Panc1 (cell line): ENCODE results near the gene DDX52.

Source experiments
- POLR2AphosphoS5 ChIP-seq: IDR thresholded peaks from 2 replicates; pipeline ENCODE4 v1.6.1; 2012; ENCODE audit warnings: mild to moderate bottlenecking, low read depth, low read length, moderate library complexity
- SIN3A ChIP-seq: IDR thresholded peaks from 2 replicates; pipeline ENCODE4 v1.6.1; 2012; ENCODE audit warnings: low read depth, mild to moderate bottlenecking, low read length, moderate library complexity, borderline replicate concordance; ENCODE audit not compliant: insufficient read depth
- TCF7L2 ChIP-seq: IDR thresholded peaks from 2 replicates; pipeline ENCODE4 v1.6.1; 2011; ENCODE audit warnings: mild to moderate bottlenecking, low read depth, low read length, inconsistent platforms
- TF ChIP-seq, protein P1 (sequence below): fragments of 450-650 bp; IDR thresholded peaks from 2 replicates; pipeline ENCODE4 v1.5.1; 2017; ENCODE audit warnings: mild to moderate bottlenecking

DNA sequence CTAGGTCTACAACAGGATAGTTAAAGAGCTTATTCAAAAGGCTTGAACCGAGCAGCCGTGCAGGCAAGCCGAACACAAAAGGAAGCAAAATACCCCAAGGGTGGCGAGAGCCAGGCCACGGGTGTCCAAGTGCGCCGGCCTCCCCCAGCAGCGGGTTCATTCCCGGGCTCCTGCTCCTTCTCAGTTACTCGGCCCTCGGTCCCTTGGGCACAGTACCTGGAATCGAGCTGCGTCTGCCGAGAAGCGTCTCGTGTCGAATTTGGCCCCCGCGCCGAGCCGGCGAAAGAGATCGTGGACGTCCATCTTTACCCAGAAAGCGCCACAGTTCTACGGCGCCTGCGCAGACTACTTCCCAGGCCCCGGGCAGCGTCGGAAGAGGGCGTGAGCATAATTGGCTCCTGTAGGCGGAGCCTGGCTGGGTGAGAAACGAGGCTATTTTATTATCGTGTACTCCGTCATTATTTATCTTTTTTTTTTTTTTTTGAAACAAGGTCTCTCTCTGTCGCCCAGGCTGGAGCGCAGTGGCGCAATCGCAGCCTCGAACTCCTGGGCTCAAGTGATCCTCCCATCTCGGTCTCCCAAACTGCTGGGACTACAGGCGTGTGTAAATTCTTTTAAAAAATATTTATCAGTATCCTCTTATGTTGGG, at the start of gene DDX52:
- TF ChIP-seq, protein P1, sequence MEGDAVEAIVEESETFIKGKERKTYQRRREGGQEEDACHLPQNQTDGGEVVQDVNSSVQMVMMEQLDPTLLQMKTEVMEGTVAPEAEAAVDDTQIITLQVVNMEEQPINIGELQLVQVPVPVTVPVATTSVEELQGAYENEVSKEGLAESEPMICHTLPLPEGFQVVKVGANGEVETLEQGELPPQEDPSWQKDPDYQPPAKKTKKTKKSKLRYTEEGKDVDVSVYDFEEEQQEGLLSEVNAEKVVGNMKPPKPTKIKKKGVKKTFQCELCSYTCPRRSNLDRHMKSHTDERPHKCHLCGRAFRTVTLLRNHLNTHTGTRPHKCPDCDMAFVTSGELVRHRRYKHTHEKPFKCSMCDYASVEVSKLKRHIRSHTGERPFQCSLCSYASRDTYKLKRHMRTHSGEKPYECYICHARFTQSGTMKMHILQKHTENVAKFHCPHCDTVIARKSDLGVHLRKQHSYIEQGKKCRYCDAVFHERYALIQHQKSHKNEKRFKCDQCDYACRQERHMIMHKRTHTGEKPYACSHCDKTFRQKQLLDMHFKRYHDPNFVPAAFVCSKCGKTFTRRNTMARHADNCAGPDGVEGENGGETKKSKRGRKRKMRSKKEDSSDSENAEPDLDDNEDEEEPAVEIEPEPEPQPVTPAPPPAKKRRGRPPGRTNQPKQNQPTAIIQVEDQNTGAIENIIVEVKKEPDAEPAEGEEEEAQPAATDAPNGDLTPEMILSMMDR, result no peak
- TF ChIP-seq POLR2AphosphoS5 (peak; percentile 56; the same call in 1 of the 2 replicates), TCF7L2 (no peak), SIN3A (no peak)
